HCT116 (cell line): ENCODE results near the gene CREBBP. TPM values are rescaled to one million over a fixed set of nuclear protein-coding genes. Genes with fewer than 3 reads are reported as not detected.

ENCODE experiments used
- ATAC-seq: fragments of 200-7000 bp; cut with Tn5 transposase; 2 replicates; pipeline ENCODE4 v1.9.1; 2020; ENCODE audit warnings: mild to moderate bottlenecking, moderate library complexity
- BruUV-seq: library from RNA; stranded (reverse); fragments of 400-500 nt; replicated peaks from 2 replicates; lab custom pipeline; 2021; lab: Mats Ljungman, UMichigan
- CTCF ChIA-PET: fragments of 300-600 bp; sonication (Branson Sonifier 250); formaldehyde crosslinking; loops from one replicate; lab custom pipeline; 2021; ENCODE audit warnings: antibody characterized with exemption; lab: Charles Lee
- POLR2A ChIA-PET: fragments of 300-600, 350-600 bp; sonication (Branson Sonifier 250); formaldehyde crosslinking; loops from one replicate; lab custom pipeline; 2021; ENCODE audit warnings: antibody characterized with exemption; lab: Charles Lee
- RAD21 ChIA-PET, 2 experiments: fragments of 300-600 bp; sonication (Branson Sonifier 250); formaldehyde crosslinking; loops; one replicate each; lab custom pipeline; 2023; ENCODE audit warnings: low total read pairs in 2 of 2; ENCODE audit not compliant: uncharacterized antibody in 2 of 2, unreplicated experiment in 2 of 2, low non-redundant PET in 1 of 2; lab: Charles Lee
- DNase-seq: peaks from one replicate; pipeline ENCODE4 v3.0.0-alpha.2; 2010; ENCODE audit warnings: low read depth, low spot score
- H2AFZ ChIP-seq: fragments of 200-600 bp; shearing (Covaris generic), sonication (generic); 2 replicates; pipeline ENCODE4 v1.6.1; 2017; ENCODE audit warnings: low read depth, mixed run types, mixed read lengths, antibody characterized with exemption, low read length; ENCODE audit not compliant: poor library complexity, severe bottlenecking
- H3K27ac ChIP-seq: 2 replicates; pipeline ENCODE4 v1.5.1; 2012; ENCODE audit warnings: low read depth, low read length
- H3K27me3 ChIP-seq: fragments of 200-600 bp; sonication (generic); 2 replicates; pipeline ENCODE4 v1.6.1; 2016; ENCODE audit warnings: mixed run types, low read length, mixed read lengths; ENCODE audit not compliant: insufficient read depth
- H3K36me3 ChIP-seq, 2 experiments: fragments of 200-500 bp in 1 of 2; fragments of 200-600 bp in 1 of 2; sonication (Bioruptor generic) in 1 of 2; sonication (generic) in 1 of 2; 2 replicates each; pipeline versions ENCODE4 v1.5.1 to v1.6.1; 2014 to 2016; ENCODE audit warnings: low read length in 2 of 2, inconsistent platforms in 1 of 2, mixed read lengths in 1 of 2, mixed run types in 1 of 2; ENCODE audit not compliant: insufficient read depth in 2 of 2, control insufficient read depth in 1 of 2
- H3K4me1 ChIP-seq, 2 experiments: fragments of 200-600 bp in 1 of 2; sonication (generic) in 1 of 2; 2 replicates each; pipeline versions ENCODE4 v1.5.1 to v1.6.1; 2012 to 2017; ENCODE audit warnings: low read length in 2 of 2, inconsistent platforms in 1 of 2, mild to moderate bottlenecking in 1 of 2, mixed read lengths in 1 of 2, mixed run types in 1 of 2, moderate library complexity in 1 of 2; ENCODE audit not compliant: insufficient read depth in 2 of 2, control insufficient read depth in 1 of 2
- H3K4me2 ChIP-seq: fragments of 200-600 bp; sonication (generic); 2 replicates; pipeline ENCODE4 v1.6.1; 2017; ENCODE audit warnings: mixed run types, low read length, mixed read lengths
- H3K4me3 ChIP-seq, 2 experiments: fragments of 200-600 bp in 1 of 2; sonication (generic) in 1 of 2; replicated peaks in 1 of 2; 2 replicates each; pipeline ENCODE4 v1.5.1; 2011 to 2016; ENCODE audit warnings: low read length in 2 of 2, control low read depth in 1 of 2, low read depth in 1 of 2, mild to moderate bottlenecking in 1 of 2, mixed read lengths in 1 of 2, mixed run types in 1 of 2
- H3K79me2 ChIP-seq: fragments of 200-600 bp; sonication (generic); 2 replicates; pipeline ENCODE4 v1.6.1; 2017; ENCODE audit warnings: mild to moderate bottlenecking, mixed run types, low read length, moderate library complexity, mixed read lengths; ENCODE audit not compliant: insufficient read depth
- H3K9ac ChIP-seq: fragments of 200-600 bp; sonication (generic); 2 replicates; pipeline ENCODE4 v1.6.1; 2016; ENCODE audit warnings: low read length, mixed read lengths
- H3K9me2 ChIP-seq: fragments of 200-600 bp; sonication (generic), shearing (Covaris generic); 2 replicates; pipeline ENCODE4 v1.6.1; 2017; ENCODE audit warnings: mixed run types, mild to moderate bottlenecking, moderate library complexity; ENCODE audit not compliant: insufficient read depth
- H3K9me3 ChIP-seq, 2 experiments: fragments of 200-500 bp in 1 of 2; fragments of 200-600 bp in 1 of 2; sonication (Bioruptor generic) in 1 of 2; sonication (generic) in 1 of 2; 2 replicates each; pipeline ENCODE4 v1.6.1; 2014 to 2017; ENCODE audit warnings: low read length in 2 of 2, mixed read lengths in 2 of 2, inconsistent platforms in 1 of 2, low read depth in 1 of 2, mild to moderate bottlenecking in 1 of 2, mixed run types in 1 of 2, moderate library complexity in 1 of 2; ENCODE audit not compliant: control insufficient read depth in 1 of 2, insufficient read depth in 1 of 2
- H4K20me1 ChIP-seq: fragments of 200-600 bp; sonication (generic), shearing (Covaris generic); 2 replicates; pipeline ENCODE4 v1.6.1; 2017; ENCODE audit warnings: mixed run types, mild to moderate bottlenecking, moderate library complexity; ENCODE audit not compliant: insufficient read depth
- CEBPB ChIP-seq: IDR thresholded peaks from 2 replicates; pipeline ENCODE4 v1.6.1; 2012; ENCODE audit warnings: low read depth
- EGR1 ChIP-seq: IDR thresholded peaks from 2 replicates; pipeline ENCODE4 v1.6.1; 2012; ENCODE audit warnings: low read depth
- FOSL1 ChIP-seq: IDR thresholded peaks from 2 replicates; pipeline ENCODE4 v1.6.1; 2012; ENCODE audit warnings: low read depth
- POLR2AphosphoS5 ChIP-seq: IDR thresholded peaks from 2 replicates; pipeline ENCODE4 v1.6.1; 2011; ENCODE audit warnings: mild to moderate bottlenecking, low read depth, low read length, moderate library complexity
- SIN3A ChIP-seq: IDR thresholded peaks from 2 replicates; pipeline ENCODE4 v1.6.1; 2012; ENCODE audit warnings: low read depth
- SP1 ChIP-seq: IDR thresholded peaks from 2 replicates; pipeline ENCODE4 v1.6.1; 2012; ENCODE audit warnings: low read depth
- ZBTB33 ChIP-seq: IDR thresholded peaks from 2 replicates; pipeline ENCODE4 v1.6.1; 2011; ENCODE audit warnings: mild to moderate bottlenecking, low read length, moderate library complexity; ENCODE audit not compliant: insufficient replicate concordance; ENCODE audit errors: extremely low read depth
- ZNF274 ChIP-seq: fragments of 200-500 bp; sonication (Bioruptor generic); IDR thresholded peaks from 2 replicates; pipeline ENCODE4 v1.6.1; 2014; ENCODE audit warnings: mild to moderate bottlenecking, low read depth, low read length, inconsistent platforms
- intact Hi-C: fragments of 100-400 bp; cut with micrococcal nuclease; formaldehyde crosslinking; loops from 2 replicates; pipeline ENCODE4 v1.10.0; 2022
- total RNA-seq: library from RNA; stranded (reverse); gene quantifications from one replicate; pipeline ENCODE4 v1.2.1, GENCODE V29; 2021; ENCODE audit not compliant: unreplicated experiment

Gene CREBBP
- total RNA-seq, 1 experiment from 2014 or later = 42.7 TPM

- H3K27me3 ChIP-seq = no peaks in the 10 kb centered on the region
- H3K9ac ChIP-seq = no peak overlapping the region
- H3K4me1 ChIP-seq = no peaks in the 10 kb centered on the region
- H2AFZ ChIP-seq = no peak overlapping the region
- BruUV-seq = no TSS peak
- H3K79me2 ChIP-seq = peaks cover 92% of the 10 kb centered on the region
- no peak overlapping the region for H3K27ac ChIP-seq
- no peak overlapping the region for H3K4me2 ChIP-seq
- CTCF ChIA-PET = no interaction called here
- POLR2A ChIA-PET = no interaction called here
- ATAC-seq (no peak), DNase-seq (no peak)
- H4K20me1 ChIP-seq = peaks cover 13% of the 10 kb centered on the region
- no peaks in the 10 kb centered on the region for H3K9me2 ChIP-seq
- H3K4me3 ChIP-seq = no peak overlapping the region
- H3K36me3 ChIP-seq = no peaks in the 10 kb centered on the region
- TF ChIP-seq FOSL1 = no peak
- TF ChIP-seq POLR2AphosphoS5 = no peak
- no peak for TF ChIP-seq ZBTB33
- no peak for TF ChIP-seq CEBPB
- no peak for TF ChIP-seq ZNF274
- TF ChIP-seq SP1 = no peak
- intact Hi-C loops = no loop called here
- RAD21 ChIA-PET = no interaction called here
- no peaks in the 10 kb centered on the region for H3K9me3 ChIP-seq
Observed at GRCh38 chr16:3799354-3799753, 81.2 kb downstream of the CREBBP start.

- CTCF ChIA-PET = no interaction called here
- POLR2A ChIA-PET = no interaction called here
- intact Hi-C loops = no loop called here
- Histone ChIP-seq H3K4me2 (no peak overlapping the region), H3K36me3 (no peaks in the 10 kb centered on the region), H3K9ac (no peak overlapping the region), H3K4me3 (no peak overlapping the region), H3K27me3 (no peaks in the 10 kb centered on the region), H3K27ac (no peak overlapping the region), H3K79me2 (peaks cover 91% of the 10 kb centered on the region), H4K20me1 (peaks cover 13% of the 10 kb centered on the region), H2AFZ (no peak overlapping the region), H3K4me1 (no peaks in the 10 kb centered on the region), H3K9me2 (no peaks in the 10 kb centered on the region), H3K9me3 (no peaks in the 10 kb centered on the region)
- TF ChIP-seq FOSL1 = no peak
- TF ChIP-seq SIN3A = no peak
- TF ChIP-seq EGR1 = no peak
- no peak for DNase-seq
- RAD21 ChIA-PET = no interaction called here
- BruUV-seq = no TSS peak
- no peak for ATAC-seq
Observed at GRCh38 chr16:3798838-3799237, 81.7 kb downstream of the CREBBP start.
